WTC11 (cell line): ENCODE measurements around the gene ZBTB20. TPM values are rescaled to one million over a fixed set of nuclear protein-coding genes. Genes with fewer than 3 reads are reported as not detected.

ENCODE experiments used
- ATAC-seq: fragments of 200-7000 bp; cut with Tn5 transposase; 2 replicates; pipeline ENCODE4 v1.10.0; 2021; ENCODE audit warnings: mild to moderate bottlenecking, moderate library complexity
- CTCF ChIA-PET: fragments of 300-600 bp; sonication (Branson Sonifier 250); formaldehyde crosslinking; loops from one replicate; lab custom pipeline; 2021; ENCODE audit warnings: antibody characterized with exemption; lab: Charles Lee
- POLR2A ChIA-PET: fragments of 350-600 bp; sonication (Branson Sonifier 250); formaldehyde crosslinking; loops from one replicate; lab custom pipeline; 2021; ENCODE audit warnings: antibody characterized with exemption; lab: Charles Lee
- DNase-seq: peaks from one replicate; pipeline ENCODE4 v3.0.0; 2021; ENCODE audit warnings: low spot score
- H3K27ac Mint-ChIP-seq: 2 replicates; pipeline ENCODE4 v1.8.0; 2021; ENCODE audit warnings: mixed read lengths
- H3K27me3 Mint-ChIP-seq: 2 replicates; pipeline ENCODE4 v1.8.0; 2021; ENCODE audit warnings: low read depth, mild to moderate bottlenecking, moderate library complexity, mixed read lengths
- H3K36me3 Mint-ChIP-seq: 2 replicates; pipeline ENCODE4 v1.8.0; 2021; ENCODE audit warnings: mixed read lengths
- H3K4me1 Mint-ChIP-seq: 2 replicates; pipeline ENCODE4 v1.8.0; 2022; ENCODE audit warnings: mixed read lengths
- H3K4me3 Mint-ChIP-seq: 2 replicates; pipeline ENCODE4 v1.8.0; 2021; ENCODE audit warnings: mild to moderate bottlenecking, moderate library complexity, mixed read lengths
- H3K9me3 Mint-ChIP-seq: 2 replicates; pipeline ENCODE4 v1.8.0; 2021; ENCODE audit warnings: mixed read lengths
- ATF3 ChIP-seq: sonication (generic); formaldehyde crosslinking; conservative IDR thresholded peaks from 2 replicates; pipeline ENCODE4 v1.8.1; 2022; ENCODE audit warnings: mild to moderate bottlenecking, missing genetic modification reagents
- E2F1 ChIP-seq: sonication (generic); formaldehyde crosslinking; IDR thresholded peaks from 2 replicates; pipeline ENCODE4 v1.8.0; 2022; ENCODE audit warnings: mild to moderate bottlenecking, missing genetic modification reagents
- ELF4 ChIP-seq: sonication (generic); formaldehyde crosslinking; IDR thresholded peaks from 2 replicates; pipeline ENCODE4 v1.8.1; 2022; ENCODE audit warnings: low read depth, mild to moderate bottlenecking, moderate library complexity, missing genetic modification reagents
- FOXJ3 ChIP-seq: sonication (generic); formaldehyde crosslinking; IDR thresholded peaks from 2 replicates; pipeline ENCODE4 v1.9.0; 2021; ENCODE audit warnings: missing genetic modification reagents, mild to moderate bottlenecking, borderline replicate concordance
- FOXP1 ChIP-seq: sonication (generic); formaldehyde crosslinking; IDR thresholded peaks from 2 replicates; pipeline ENCODE4 v1.8.0; 2022; ENCODE audit warnings: missing genetic modification reagents, mild to moderate bottlenecking, moderate library complexity, borderline replicate concordance
- GABPB1 ChIP-seq: sonication (generic); formaldehyde crosslinking; IDR thresholded peaks from 2 replicates; pipeline ENCODE4 v1.8.1; 2023; ENCODE audit warnings: mild to moderate bottlenecking, missing genetic modification reagents
- HMGXB4 ChIP-seq: sonication (generic); formaldehyde crosslinking; IDR thresholded peaks from 2 replicates; pipeline ENCODE4 v1.8.1; 2023; ENCODE audit warnings: mild to moderate bottlenecking, moderate library complexity, missing genetic modification reagents
- SMAD4 ChIP-seq: sonication (generic); formaldehyde crosslinking; IDR thresholded peaks from 2 replicates; pipeline ENCODE4 v1.8.0; 2022; ENCODE audit warnings: mild to moderate bottlenecking, missing genetic modification reagents
- SOX15 ChIP-seq: fragments of 250-450 bp; sonication (Bioruptor Pico); IDR thresholded peaks from 2 replicates; pipeline ENCODE4 v1.9.0; 2021; ENCODE audit warnings: mild to moderate bottlenecking
- USF1 ChIP-seq: sonication (generic); formaldehyde crosslinking; IDR thresholded peaks from 2 replicates; pipeline ENCODE4 v1.8.0; 2022; ENCODE audit warnings: mild to moderate bottlenecking, missing genetic modification reagents
- ZNF671 ChIP-seq: fragments of 250-450 bp; sonication (Bioruptor Pico); IDR thresholded peaks from 2 replicates; pipeline ENCODE4 v1.8.0; 2021; ENCODE audit warnings: mild to moderate bottlenecking
- total RNA-seq: library from RNA; stranded (reverse); gene quantifications from 3 replicates; pipeline ENCODE4 v1.2.3, GENCODE V29; 2021
- TF ChIP-seq, protein P1 (sequence below): fragments of 250-450 bp; sonication (Bioruptor Pico); IDR thresholded peaks from 2 replicates; pipeline ENCODE4 v1.9.0; 2021; ENCODE audit warnings: mild to moderate bottlenecking
- TF ChIP-seq, protein P2 (sequence below): sonication (generic); formaldehyde crosslinking; IDR thresholded peaks from 2 replicates; pipeline ENCODE4 v1.8.0; 2023; ENCODE audit warnings: missing genetic modification reagents, mild to moderate bottlenecking, borderline replicate concordance

Gene ZBTB20
- total RNA-seq, 1 experiment from 2014 or later = 1.5 TPM

GRCh38 chr3:115087512-115087911 lies 59.6 kb downstream of the ZBTB20 start:
- Mint-ChIP-seq H3K36me3 (no peaks in the 10 kb centered on the region), H3K27ac (no peak overlapping the region), H3K9me3 (no peaks in the 10 kb centered on the region), H3K27me3 (no peaks in the 10 kb centered on the region), H3K4me3 (no peak overlapping the region), H3K4me1 (peaks cover 21% of the 10 kb centered on the region)
- DNase-seq (no peak), ATAC-seq (no peak)
- CTCF ChIA-PET = interaction anchor here (1.6 kb wide), 1 partner anchor 697 kb away, joined by 4 read pairs; no protein-coding TSS in a partner anchor
- TF ChIP-seq FOXJ3 (CRISPR knock-in tag) (no peak), ELF4 (no peak), ZNF671 (no peak), HMGXB4 (CRISPR knock-in tag) (no peak), ATF3 (CRISPR knock-in tag) (no peak), FOXP1 (CRISPR knock-in tag) (no peak), GABPB1 (no peak), E2F1 (CRISPR knock-in tag) (no peak), SOX15 (CRISPR knock-in tag) (no peak), USF1 (no peak), SMAD4 (no peak)
- TF ChIP-seq, protein P1, sequence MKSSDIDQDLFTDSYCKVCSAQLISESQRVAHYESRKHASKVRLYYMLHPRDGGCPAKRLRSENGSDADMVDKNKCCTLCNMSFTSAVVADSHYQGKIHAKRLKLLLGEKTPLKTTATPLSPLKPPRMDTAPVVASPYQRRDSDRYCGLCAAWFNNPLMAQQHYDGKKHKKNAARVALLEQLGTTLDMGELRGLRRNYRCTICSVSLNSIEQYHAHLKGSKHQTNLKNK (CRISPR knock-in tag) = no peak
- POLR2A ChIA-PET = no interaction called here

DNA sequence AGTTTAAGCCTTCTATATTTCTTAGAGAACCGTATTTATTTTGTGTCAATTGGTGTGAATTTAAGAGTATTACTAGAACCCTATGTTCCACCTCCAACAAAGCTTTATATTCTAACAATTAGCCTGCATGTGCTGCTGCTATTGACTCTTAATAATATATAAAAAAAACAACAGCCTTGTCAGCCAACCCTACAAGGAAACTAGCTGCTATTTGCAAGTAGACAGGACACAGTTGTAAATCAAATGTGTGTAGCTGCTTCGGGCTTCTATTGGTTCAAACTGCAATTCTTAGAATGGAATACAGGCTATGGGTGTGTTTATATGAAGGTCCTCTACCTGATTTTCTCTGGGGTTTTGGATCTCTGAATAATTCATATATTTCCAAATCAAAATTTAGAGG lies 60.7 kb downstream of the ZBTB20 start:
- H3K4me1 Mint-ChIP-seq = peaks cover 21% of the 10 kb centered on the region
- H3K27me3 Mint-ChIP-seq = no peaks in the 10 kb centered on the region
- ChIA-PET CTCF (interaction anchor here (1.0 to 1.6 kb wide), 2 partner anchors 128 to 698 kb away, joined by 3 to 4 read pairs; no protein-coding TSS in a partner anchor), POLR2A (no interaction called here)
- no peak overlapping the region for H3K4me3 Mint-ChIP-seq
- no peaks in the 10 kb centered on the region for H3K9me3 Mint-ChIP-seq
- ATAC-seq (no peak), DNase-seq (no peak)
- TF ChIP-seq, protein P2, sequence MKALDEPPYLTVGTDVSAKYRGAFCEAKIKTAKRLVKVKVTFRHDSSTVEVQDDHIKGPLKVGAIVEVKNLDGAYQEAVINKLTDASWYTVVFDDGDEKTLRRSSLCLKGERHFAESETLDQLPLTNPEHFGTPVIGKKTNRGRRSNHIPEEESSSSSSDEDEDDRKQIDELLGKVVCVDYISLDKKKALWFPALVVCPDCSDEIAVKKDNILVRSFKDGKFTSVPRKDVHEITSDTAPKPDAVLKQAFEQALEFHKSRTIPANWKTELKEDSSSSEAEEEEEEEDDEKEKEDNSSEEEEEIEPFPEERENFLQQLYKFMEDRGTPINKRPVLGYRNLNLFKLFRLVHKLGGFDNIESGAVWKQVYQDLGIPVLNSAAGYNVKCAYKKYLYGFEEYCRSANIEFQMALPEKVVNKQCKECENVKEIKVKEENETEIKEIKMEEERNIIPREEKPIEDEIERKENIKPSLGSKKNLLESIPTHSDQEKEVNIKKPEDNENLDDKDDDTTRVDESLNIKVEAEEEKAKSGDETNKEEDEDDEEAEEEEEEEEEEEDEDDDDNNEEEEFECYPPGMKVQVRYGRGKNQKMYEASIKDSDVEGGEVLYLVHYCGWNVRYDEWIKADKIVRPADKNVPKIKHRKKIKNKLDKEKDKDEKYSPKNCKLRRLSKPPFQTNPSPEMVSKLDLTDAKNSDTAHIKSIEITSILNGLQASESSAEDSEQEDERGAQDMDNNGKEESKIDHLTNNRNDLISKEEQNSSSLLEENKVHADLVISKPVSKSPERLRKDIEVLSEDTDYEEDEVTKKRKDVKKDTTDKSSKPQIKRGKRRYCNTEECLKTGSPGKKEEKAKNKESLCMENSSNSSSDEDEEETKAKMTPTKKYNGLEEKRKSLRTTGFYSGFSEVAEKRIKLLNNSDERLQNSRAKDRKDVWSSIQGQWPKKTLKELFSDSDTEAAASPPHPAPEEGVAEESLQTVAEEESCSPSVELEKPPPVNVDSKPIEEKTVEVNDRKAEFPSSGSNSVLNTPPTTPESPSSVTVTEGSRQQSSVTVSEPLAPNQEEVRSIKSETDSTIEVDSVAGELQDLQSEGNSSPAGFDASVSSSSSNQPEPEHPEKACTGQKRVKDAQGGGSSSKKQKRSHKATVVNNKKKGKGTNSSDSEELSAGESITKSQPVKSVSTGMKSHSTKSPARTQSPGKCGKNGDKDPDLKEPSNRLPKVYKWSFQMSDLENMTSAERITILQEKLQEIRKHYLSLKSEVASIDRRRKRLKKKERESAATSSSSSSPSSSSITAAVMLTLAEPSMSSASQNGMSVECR (CRISPR knock-in tag) = no peak
- no peaks in the 10 kb centered on the region for H3K36me3 Mint-ChIP-seq
- no peak overlapping the region for H3K27ac Mint-ChIP-seq
